ENCODE results near the gene SLC17A9.

SLC17A9 gene

DNA sequence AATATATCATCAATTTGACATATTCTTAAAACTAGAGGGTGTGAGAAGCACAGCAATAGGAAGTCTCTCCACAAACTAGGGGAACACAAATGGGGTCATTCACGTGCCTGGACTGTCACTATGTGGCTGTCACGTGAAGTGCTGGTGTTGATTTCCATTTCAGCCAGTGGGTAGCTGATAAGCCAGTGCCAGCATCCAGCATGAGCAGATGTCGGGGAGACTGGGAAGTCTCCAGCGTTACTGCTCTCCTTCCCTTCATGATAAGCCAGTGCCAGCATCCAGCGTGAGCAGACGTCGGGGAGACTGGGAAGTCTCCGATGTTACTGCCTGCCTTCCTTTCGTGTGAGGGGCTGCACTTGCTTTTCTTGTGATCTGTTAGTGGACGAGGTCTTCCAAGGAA, 5.6 kb upstream of the SLC17A9 start:
- no peaks in the 10 kb centered on the region for H3K27me3 ChIP-seq (replicated peaks; ENCODE audit: control insufficient read depth, insufficient read depth, low read length)
- H3K36me3 ChIP-seq (ENCODE audit: control insufficient read depth, insufficient read depth, low read length): peaks cover 43% of the 10 kb centered on the region
- no peak for DNase-seq (ENCODE audit: extremely low read depth, insufficient read length)
- H3K4me3 ChIP-seq (replicated peaks; ENCODE audit: low read depth, low read length): no peak overlapping the region
- TF ChIP-seq, protein P1, sequence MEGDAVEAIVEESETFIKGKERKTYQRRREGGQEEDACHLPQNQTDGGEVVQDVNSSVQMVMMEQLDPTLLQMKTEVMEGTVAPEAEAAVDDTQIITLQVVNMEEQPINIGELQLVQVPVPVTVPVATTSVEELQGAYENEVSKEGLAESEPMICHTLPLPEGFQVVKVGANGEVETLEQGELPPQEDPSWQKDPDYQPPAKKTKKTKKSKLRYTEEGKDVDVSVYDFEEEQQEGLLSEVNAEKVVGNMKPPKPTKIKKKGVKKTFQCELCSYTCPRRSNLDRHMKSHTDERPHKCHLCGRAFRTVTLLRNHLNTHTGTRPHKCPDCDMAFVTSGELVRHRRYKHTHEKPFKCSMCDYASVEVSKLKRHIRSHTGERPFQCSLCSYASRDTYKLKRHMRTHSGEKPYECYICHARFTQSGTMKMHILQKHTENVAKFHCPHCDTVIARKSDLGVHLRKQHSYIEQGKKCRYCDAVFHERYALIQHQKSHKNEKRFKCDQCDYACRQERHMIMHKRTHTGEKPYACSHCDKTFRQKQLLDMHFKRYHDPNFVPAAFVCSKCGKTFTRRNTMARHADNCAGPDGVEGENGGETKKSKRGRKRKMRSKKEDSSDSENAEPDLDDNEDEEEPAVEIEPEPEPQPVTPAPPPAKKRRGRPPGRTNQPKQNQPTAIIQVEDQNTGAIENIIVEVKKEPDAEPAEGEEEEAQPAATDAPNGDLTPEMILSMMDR (IDR thresholded peaks at IDR 0.05; ENCODE audit: insufficient read depth, low read length, poor library complexity, severe bottlenecking): no peak

DNA sequence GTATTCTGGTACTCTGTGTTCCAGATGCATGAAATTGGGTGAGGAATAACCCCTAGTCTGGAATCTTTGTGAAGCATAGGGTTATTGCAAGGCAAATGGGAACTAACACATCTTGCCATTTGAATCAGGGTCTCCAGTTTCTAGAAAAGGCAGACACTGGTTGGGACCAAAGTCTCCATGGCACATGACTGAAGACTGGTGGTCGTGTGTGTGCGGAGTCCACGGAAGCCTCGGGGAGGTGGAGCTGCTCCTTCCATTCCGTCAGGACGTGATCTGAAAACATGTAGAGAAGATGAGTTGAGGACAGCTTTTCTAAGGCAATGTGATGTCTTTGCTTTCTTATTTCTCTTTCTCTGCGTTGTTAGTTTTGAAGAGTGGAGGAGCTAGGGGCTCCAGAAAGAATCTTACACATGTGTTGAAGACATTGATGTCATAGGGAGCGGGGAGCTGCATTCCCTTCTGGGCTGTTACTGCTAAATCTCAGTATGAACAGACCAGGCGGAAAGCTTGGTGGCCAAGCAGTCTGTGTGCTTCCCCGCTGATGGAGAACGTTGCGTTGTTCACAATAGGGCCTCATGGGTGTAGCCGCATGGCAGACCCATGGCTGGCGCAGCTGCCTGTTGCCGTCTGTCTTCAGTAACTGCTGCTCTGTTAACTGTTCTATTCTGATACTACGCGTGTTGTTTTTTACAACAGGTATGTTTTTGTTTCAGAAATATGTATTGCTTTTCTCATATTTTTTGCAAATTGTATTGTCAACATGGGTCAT, 4.8 kb upstream of the SLC17A9 start:
- no peaks in the 10 kb centered on the region for H3K27me3 ChIP-seq (replicated peaks; ENCODE audit: control insufficient read depth, insufficient read depth, low read length)
- no peak for DNase-seq (ENCODE audit: extremely low read depth, insufficient read length)
- peaks cover 41% of the 10 kb centered on the region for H3K36me3 ChIP-seq (ENCODE audit: control insufficient read depth, insufficient read depth, low read length)
- no peak overlapping the region for H3K4me3 ChIP-seq (replicated peaks; ENCODE audit: low read depth, low read length)
- TF ChIP-seq, protein P1 (IDR thresholded peaks at IDR 0.05; ENCODE audit: insufficient read depth, low read length, poor library complexity, severe bottlenecking): no peak

DNA sequence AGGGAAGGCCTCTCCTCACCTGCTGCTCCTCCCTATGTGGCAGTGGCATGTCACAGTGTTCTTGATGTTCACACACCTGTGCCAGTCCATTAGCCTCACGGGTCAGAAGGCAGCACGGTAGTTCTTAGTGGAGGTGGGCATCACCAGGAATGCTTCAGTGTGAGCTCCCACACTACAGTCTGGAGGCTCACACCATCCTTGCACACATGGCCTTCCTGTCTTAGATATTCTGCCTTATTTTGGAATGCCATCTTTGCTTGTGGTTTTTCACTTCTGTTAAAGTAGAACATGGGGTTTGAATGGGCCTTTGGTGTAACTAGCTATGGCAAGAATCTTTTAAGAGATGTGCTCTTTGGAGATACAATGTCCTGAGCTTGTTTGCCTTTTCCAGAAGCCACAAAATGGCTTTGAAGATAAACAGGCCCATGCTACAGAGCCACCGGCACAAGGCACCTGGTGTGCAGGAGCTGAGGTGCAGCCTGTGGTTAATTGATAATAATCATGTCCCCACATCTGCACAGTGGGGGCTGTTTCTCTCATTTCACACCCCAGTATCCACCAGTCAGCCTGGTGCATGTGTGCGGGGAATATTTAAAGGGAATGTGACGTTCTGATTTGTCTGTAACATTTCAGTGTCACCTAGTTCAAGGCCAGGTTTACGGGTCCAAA, 3.2 kb upstream of the SLC17A9 start:
- Histone ChIP-seq H3K36me3 (ENCODE audit: control insufficient read depth, insufficient read depth, low read length) (peaks cover 34% of the 10 kb centered on the region), H3K27me3 (replicated peaks; ENCODE audit: control insufficient read depth, insufficient read depth, low read length) (no peaks in the 10 kb centered on the region), H3K4me3 (replicated peaks; ENCODE audit: low read depth, low read length) (no peak overlapping the region)
- DNase-seq (ENCODE audit: extremely low read depth, insufficient read length): no peak
- TF ChIP-seq, protein P1 (IDR thresholded peaks at IDR 0.05; ENCODE audit: insufficient read depth, low read length, poor library complexity, severe bottlenecking): no peak

DNA sequence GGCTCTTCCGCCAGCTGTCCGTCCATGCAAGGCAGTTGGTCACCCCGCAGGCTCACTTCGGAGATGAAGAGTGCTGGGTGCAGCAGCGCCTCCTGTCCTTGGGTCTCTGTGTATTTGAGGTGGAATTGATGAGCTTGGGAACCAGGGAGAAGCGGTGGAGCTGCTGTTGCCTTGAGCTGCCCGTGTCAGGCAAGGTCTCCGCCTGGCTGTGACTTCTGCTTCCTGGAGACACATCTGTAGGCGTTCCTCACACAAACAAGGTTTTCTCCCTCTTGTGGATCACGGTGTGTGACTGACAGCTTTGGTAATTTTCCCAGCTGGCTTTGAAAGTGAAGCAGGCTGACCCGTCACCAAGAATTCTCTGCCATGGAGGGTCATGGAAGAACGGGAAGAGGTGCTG, 2.5 kb upstream of the SLC17A9 start:
- Histone ChIP-seq H3K36me3 (ENCODE audit: control insufficient read depth, insufficient read depth, low read length) (peaks cover 28% of the 10 kb centered on the region), H3K27me3 (replicated peaks; ENCODE audit: control insufficient read depth, insufficient read depth, low read length) (no peaks in the 10 kb centered on the region), H3K4me3 (replicated peaks; ENCODE audit: low read depth, low read length) (no peak overlapping the region)
- DNase-seq (ENCODE audit: extremely low read depth, insufficient read length): no peak
- TF ChIP-seq, protein P1 (IDR thresholded peaks at IDR 0.05; ENCODE audit: insufficient read depth, low read length, poor library complexity, severe bottlenecking): no peak

DNA sequence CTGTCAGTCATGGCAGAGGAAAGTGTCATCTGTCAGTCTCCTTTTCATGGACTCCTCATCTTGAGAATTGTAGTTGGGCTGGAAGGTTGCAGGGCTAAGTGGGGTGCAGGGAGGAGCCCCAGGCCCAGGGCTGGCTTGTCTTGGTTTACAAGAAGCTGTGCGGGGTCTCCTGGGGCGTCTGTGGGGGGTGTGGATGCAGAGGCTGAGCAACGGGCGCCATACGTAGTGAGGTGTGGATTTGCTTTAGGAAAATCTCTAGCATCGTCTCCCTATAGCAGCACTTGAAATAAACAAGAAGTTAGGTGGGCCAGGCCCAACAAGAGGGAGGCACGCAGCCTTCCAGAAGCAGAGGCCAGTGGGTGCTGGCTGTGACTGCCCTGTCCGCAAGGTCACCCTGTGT, 1.8 kb upstream of the SLC17A9 start:
- TF ChIP-seq, protein P1 (IDR thresholded peaks at IDR 0.05; ENCODE audit: insufficient read depth, low read length, poor library complexity, severe bottlenecking): no peak
- peaks cover 25% of the 10 kb centered on the region for H3K36me3 ChIP-seq (ENCODE audit: control insufficient read depth, insufficient read depth, low read length)
- no peaks in the 10 kb centered on the region for H3K27me3 ChIP-seq (replicated peaks; ENCODE audit: control insufficient read depth, insufficient read depth, low read length)
- H3K4me3 ChIP-seq (replicated peaks; ENCODE audit: low read depth, low read length): no peak overlapping the region
- no peak for DNase-seq (ENCODE audit: extremely low read depth, insufficient read length)
